H1 (cell line): ENCODE measurements around the gene ZBED4. TPM values are rescaled to one million over a fixed set of nuclear protein-coding genes. Genes with fewer than 3 reads are reported as not detected.

Experiments
- CTCF ChIA-PET: fragments of 300-600 bp; sonication (Branson Sonifier 250); formaldehyde crosslinking; loops from one replicate; lab custom pipeline; 2021; ENCODE audit not compliant: partially characterized antibody; lab: Charles Lee
- POLR2A ChIA-PET: fragments of 300-600 bp; sonication (Branson Sonifier 250); formaldehyde crosslinking; loops from one replicate; lab custom pipeline; 2021; ENCODE audit warnings: inconsistent platforms; ENCODE audit not compliant: partially characterized antibody; lab: Charles Lee
- DNase-seq, 2 experiments: peaks; one replicate each; pipeline versions ENCODE4 v3.0.0 to v3.0.0-alpha.2; 2010 to 2022; ENCODE audit warnings: low spot score in 2 of 2, low read depth in 1 of 2, mixed read lengths in 1 of 2
- FAIRE-seq: peaks from 2 replicates; lab custom pipeline; 2011; peaks lifted over from hg19 to GRCh38; lab: Jason Lieb, UNC
- H2AFZ ChIP-seq: 2 replicates; pipeline ENCODE4 v1.8.1; 2012; ENCODE audit warnings: low read length, inconsistent platforms
- H2AK5ac ChIP-seq: 2 replicates; pipeline ENCODE4 v1.6.1; 2013; ENCODE audit warnings: low read depth, low read length
- H2BK120ac ChIP-seq: replicated peaks from 2 replicates; pipeline ENCODE3; 2013; ENCODE audit warnings: low read depth, low read length, inconsistent platforms
- H2BK12ac ChIP-seq: 2 replicates; pipeline ENCODE4 v1.6.1; 2013; ENCODE audit warnings: low read depth, low read length
- H2BK15ac ChIP-seq: 2 replicates; pipeline ENCODE4 v1.6.1; 2013; ENCODE audit warnings: low read length
- H2BK20ac ChIP-seq: 2 replicates; pipeline ENCODE4 v1.6.1; 2013; ENCODE audit warnings: low read length
- H2BK5ac ChIP-seq: 2 replicates; pipeline ENCODE4 v1.6.1; 2013; ENCODE audit warnings: low read depth, low read length
- H3K14ac ChIP-seq: 2 replicates; pipeline ENCODE4 v1.6.1; 2013; ENCODE audit warnings: inconsistent platforms; ENCODE audit not compliant: insufficient read length
- H3K18ac ChIP-seq: 2 replicates; pipeline ENCODE4 v1.6.1; 2013; ENCODE audit warnings: low read length; ENCODE audit errors: extremely low read depth
- H3K23ac ChIP-seq: 2 replicates; pipeline ENCODE4 v1.6.1; 2013; ENCODE audit warnings: inconsistent platforms; ENCODE audit not compliant: insufficient read length
- H3K23me2 ChIP-seq: 2 replicates; pipeline ENCODE4 v1.6.1; 2013; ENCODE audit warnings: low read depth, low read length
- H3K27ac ChIP-seq: 2 replicates; pipeline ENCODE4 v1.6.1; 2011; ENCODE audit warnings: low read depth, low read length, inconsistent platforms
- H3K27me3 ChIP-seq, 4 experiments: replicated peaks in 1 of 4; 1 replicate in 1 of 4; 2 replicates in 3 of 4; pipeline versions ENCODE4 v1.6.1 to v1.8.1; 2011 to 2013; ENCODE audit warnings: low read length in 3 of 4, mild to moderate bottlenecking in 3 of 4, inconsistent platforms in 2 of 4, mixed read lengths in 2 of 4, moderate library complexity in 1 of 4; ENCODE audit not compliant: control insufficient read depth in 3 of 4, insufficient read depth in 3 of 4; ENCODE audit errors: extremely low read depth in 1 of 4
- H3K36me3 ChIP-seq, 4 experiments: 2 replicates each; pipeline versions ENCODE4 v1.6.1 to v1.8.1; 2011 to 2013; ENCODE audit warnings: mild to moderate bottlenecking in 4 of 4, low read length in 3 of 4, moderate library complexity in 2 of 4, control low read depth in 1 of 4, inconsistent platforms in 1 of 4; ENCODE audit not compliant: insufficient read depth in 4 of 4, control insufficient read depth in 2 of 4
- H3K4ac ChIP-seq: replicated peaks from 2 replicates; pipeline ENCODE3; 2013; ENCODE audit warnings: low read length, low read depth, mixed read lengths, inconsistent platforms; ENCODE audit not compliant: insufficient read length
- H3K4me1 ChIP-seq, 4 experiments: replicated peaks in 1 of 4; 1 replicate in 1 of 4; 2 replicates in 3 of 4; pipeline versions ENCODE4 v1.6.1 to v1.8.1; 2011 to 2013; ENCODE audit warnings: low read length in 3 of 4, inconsistent platforms in 2 of 4, mixed read lengths in 1 of 4; ENCODE audit not compliant: insufficient read depth in 4 of 4, control insufficient read depth in 3 of 4
- H3K4me2 ChIP-seq, 2 experiments: 2 replicates each; pipeline versions ENCODE4 v1.6.1 to v1.8.1; 2011 to 2013; ENCODE audit warnings: low read depth in 2 of 2, low read length in 2 of 2, control low read depth in 1 of 2, inconsistent platforms in 1 of 2, mild to moderate bottlenecking in 1 of 2; ENCODE audit not compliant: insufficient read depth in 1 of 2
- H3K4me3 ChIP-seq, 4 experiments: fragments of 200-600, 300-600 bp in 1 of 4; sonication (generic), shearing (Covaris generic), sonication (Bioruptor Twin) in 1 of 4; 2 replicates each; pipeline versions ENCODE4 v1.5.1 to v1.8.1; 2011 to 2016; ENCODE audit warnings: low read length in 4 of 4, low read depth in 3 of 4, control low read depth in 2 of 4, inconsistent platforms in 2 of 4, mild to moderate bottlenecking in 2 of 4, mixed read lengths in 1 of 4, moderate library complexity in 1 of 4; ENCODE audit not compliant: insufficient read depth in 2 of 4; ENCODE audit errors: extremely low read depth in 1 of 4
- H3K56ac ChIP-seq: replicated peaks from 2 replicates; pipeline ENCODE3; 2013; ENCODE audit warnings: low read depth, mild to moderate bottlenecking, mixed read lengths, low read length, inconsistent platforms; ENCODE audit not compliant: insufficient read length
- H3K79me1 ChIP-seq: 2 replicates; pipeline ENCODE4 v1.6.1; 2013; ENCODE audit warnings: low read depth, low read length, control low read depth
- H3K79me2 ChIP-seq, 2 experiments: 2 replicates each; pipeline versions ENCODE4 v1.6.1 to v1.8.1; 2012 to 2013; ENCODE audit warnings: low read length in 2 of 2, mild to moderate bottlenecking in 2 of 2, inconsistent platforms in 1 of 2; ENCODE audit not compliant: insufficient read depth in 2 of 2, control insufficient read depth in 1 of 2
- H3K9ac ChIP-seq, 4 experiments: replicated peaks in 1 of 4; 1 replicate in 1 of 4; 2 replicates in 3 of 4; pipeline versions ENCODE4 v1.6.1 to v1.8.1; 2011 to 2013; ENCODE audit warnings: low read depth in 3 of 4, low read length in 3 of 4, control low read depth in 2 of 4, mild to moderate bottlenecking in 2 of 4, moderate library complexity in 2 of 4, inconsistent platforms in 1 of 4; ENCODE audit errors: extremely low read depth in 1 of 4
- H3K9me3 ChIP-seq, 2 experiments: 2 replicates each; pipeline versions ENCODE4 v1.6.1 to v1.8.1; 2012 to 2013; ENCODE audit warnings: mild to moderate bottlenecking in 2 of 2, moderate library complexity in 2 of 2, control low read depth in 1 of 2, inconsistent platforms in 1 of 2, low read depth in 1 of 2, low read length in 1 of 2, mixed read lengths in 1 of 2; ENCODE audit not compliant: insufficient read depth in 2 of 2
- H4K20me1 ChIP-seq, 2 experiments: replicated peaks in 1 of 2; 2 replicates each; pipeline versions ENCODE3 to v1.8.1; 2011 to 2013; ENCODE audit warnings: inconsistent platforms in 2 of 2, low read length in 2 of 2, mild to moderate bottlenecking in 1 of 2; ENCODE audit not compliant: insufficient read depth in 2 of 2, control insufficient read depth in 1 of 2
- H4K5ac ChIP-seq: 2 replicates; pipeline ENCODE4 v1.6.1; 2013; ENCODE audit warnings: low read length, low read depth, mixed read lengths, inconsistent platforms; ENCODE audit not compliant: insufficient read length
- H4K8ac ChIP-seq: 2 replicates; pipeline ENCODE4 v1.8.0; 2013; ENCODE audit warnings: mild to moderate bottlenecking, moderate library complexity, low read length, inconsistent platforms; ENCODE audit not compliant: insufficient read depth; ENCODE audit errors: extremely low read depth
- H4K91ac ChIP-seq: replicated peaks from 2 replicates; pipeline ENCODE3; 2013; ENCODE audit warnings: low read length, mixed read lengths, inconsistent platforms; ENCODE audit not compliant: insufficient read length
- CEBPB ChIP-seq: IDR thresholded peaks from 2 replicates; pipeline ENCODE4 v1.6.1; 2012; ENCODE audit warnings: low read depth, low read length
- CREB1 ChIP-seq: IDR thresholded peaks from 2 replicates; pipeline ENCODE4 v1.6.1; 2012; ENCODE audit warnings: inconsistent platforms
- GTF2F1 ChIP-seq: IDR thresholded peaks from 2 replicates; pipeline ENCODE4 v1.6.1; 2012; ENCODE audit warnings: low read depth, low read length, improper control_type of control experiment, borderline replicate concordance
- KDM1A ChIP-seq: fragments of 200-600, 300-600 bp; sonication (generic); IDR thresholded peaks from 2 replicates; pipeline ENCODE4 v1.7.1; 2016; ENCODE audit warnings: mild to moderate bottlenecking, low read length, borderline replicate concordance
- RFX5 ChIP-seq: IDR thresholded peaks from 2 replicates; pipeline ENCODE4 v1.6.1; 2011; ENCODE audit warnings: low read depth, low read length, improper control_type of control experiment, borderline replicate concordance
- SP4 ChIP-seq: IDR thresholded peaks from 2 replicates; pipeline ENCODE4 v1.6.1; 2012; ENCODE audit warnings: low read length, inconsistent platforms
- ZNF274 ChIP-seq: IDR thresholded peaks from 2 replicates; pipeline ENCODE4 v1.7.0; 2012; ENCODE audit warnings: low read length, borderline replicate concordance; ENCODE audit errors: extremely low read depth
- WGBS, 2 experiments: shearing (Covaris generic) in 1 of 2; methylation state at CpG; one replicate each; pipeline versions ENCODE4 v1.1.6 to v1.1.7; 2013 to 2015; ENCODE audit warnings: low lambda C conversion rate in 2 of 2, mixed read lengths in 2 of 2, inconsistent platforms in 1 of 2, low coverage in 1 of 2, missing lambda C conversion rate in 1 of 2; ENCODE audit not compliant: insufficient replicate concordance in 2 of 2, insufficient coverage in 1 of 2, insufficient read length in 1 of 2; ENCODE audit errors: extremely low coverage in 1 of 2, missing lambda C conversion rate in 1 of 2; 5-methylcytosine and 5-hydroxymethylcytosine counted together
- polyA plus RNA-seq, 7 experiments: library from polyadenylated mRNA; depleted of rRNA in 3 of 7; stranded (reverse) in 5 of 7; unstranded in 2 of 7; fragments of >200 nt in 5 of 7; fragments of 200-250 nt in 2 of 7; gene quantifications; 1 replicate in 5 of 7; 2 replicates in 1 of 7; 4 replicates in 1 of 7; pipeline versions ENCODE4 v1.2.1 to v1.2.3, GENCODE V29; 2011 to 2013; ENCODE audit warnings: missing spikeins in 2 of 7, mixed read lengths in 2 of 7
- total RNA-seq: library from RNA; stranded (reverse); fragmentation: NEBNext Ultra II Directional; extraction: Animal tissue kit (Norgen Biotek cat#: 25700); gene quantifications from 2 replicates; pipeline ENCODE4 v1.2.1, GENCODE V29; 2021

Gene ZBED4
- total and polyA plus RNA-seq, 2 of the 8 experiments (the other 6 are each of a cell fraction or from before 2014, with no cell fraction given), result 11.0 to 28.3 TPM

- H3K27me3 ChIP-seq, result no peaks in the 10 kb centered on the region
- TF ChIP-seq ZNF274, result no peak
- no peak for TF ChIP-seq CREB1
- TF ChIP-seq KDM1A, result no peak
- no peak for TF ChIP-seq SP4
- TF ChIP-seq RFX5, result no peak
- no peak for TF ChIP-seq GTF2F1
- no peak for TF ChIP-seq CEBPB
- H3K56ac ChIP-seq, result no peak overlapping the region
- ChIA-PET CTCF (interaction anchor here (0.9 to 1.2 kb wide), 2 partner anchors 9 to 31 kb away, joined by 3 to 5 read pairs; no protein-coding TSS in a partner anchor), POLR2A (no interaction called here)
- no peak overlapping the region for H3K4me3 ChIP-seq
- H3K9me3 ChIP-seq, result peaks cover 9 to 10% of the 10 kb centered on the region in 2 experiments
- no peak overlapping the region for H4K5ac ChIP-seq
- peaks cover 0 to 6% (median 0%) of the 10 kb centered on the region in 4 experiments; a peak in 3 of 8 replicates for H3K36me3 ChIP-seq
- no peak overlapping the region for H3K4ac ChIP-seq
- H2AFZ ChIP-seq, result no peak overlapping the region
- no peak overlapping the region for H2BK120ac ChIP-seq
- H3K23me2 ChIP-seq, result no peaks in the 10 kb centered on the region
- no peak overlapping the region for H3K18ac ChIP-seq
- H4K20me1 ChIP-seq, result peaks cover 6 to 16% of the 10 kb centered on the region in 2 experiments
- no peak overlapping the region for H3K4me2 ChIP-seq
- H2BK12ac ChIP-seq, result no peak overlapping the region
- H3K23ac ChIP-seq, result no peak overlapping the region
- 86% methylated on average over 17 of the region's 17 CpGs; no CpG with 5 or more reads in 1 of the 2 experiments for WGBS, 2 experiments
- H3K79me1 ChIP-seq, result peaks cover 16% of the 10 kb centered on the region
- H3K79me2 ChIP-seq, result peaks cover 22 to 93% of the 10 kb centered on the region in 2 experiments
- no peak overlapping the region for H4K91ac ChIP-seq
- H3K27ac ChIP-seq, result no peak overlapping the region
- H3K4me1 ChIP-seq, result no peaks in the 10 kb centered on the region
- H2BK20ac ChIP-seq, result no peak overlapping the region
- DNase-seq, result no peak
- no peak for FAIRE-seq
- H3K14ac ChIP-seq, result no peak overlapping the region
- no peak overlapping the region for H2AK5ac ChIP-seq
- no peak overlapping the region for H4K8ac ChIP-seq
- 0 out of 2 replicates have a peak overlapping the region, but pooled peaks have one; percentile 4 for H2BK5ac ChIP-seq
- no peak overlapping the region for H3K9ac ChIP-seq
- H2BK15ac ChIP-seq, result no peak overlapping the region
These were observed 11.5 kb downstream of the ZBED4 start for GRCh38 chr22:49865156-49865555.
